Neural cell (in vitro differentiated cells): ENCODE measurements around the gene RAB28. TPM values are rescaled to one million over a fixed set of nuclear protein-coding genes. Genes with fewer than 3 reads are reported as not detected.

Experiments used
- H2AFZ ChIP-seq: fragments of 200-600, 300-800 bp; sonication (generic), shearing (Covaris generic); 2 replicates; pipeline ENCODE4 v1.6.0; 2014; ENCODE audit warnings: low read depth, mild to moderate bottlenecking, antibody characterized with exemption, low read length, moderate library complexity
- H3F3A ChIP-seq: fragments of 200-600 bp; shearing (Covaris generic); 2 replicates; pipeline ENCODE4 v1.6.1; 2016; ENCODE audit warnings: mild to moderate bottlenecking, moderate library complexity, mixed read lengths, antibody characterized with exemption, low read length; ENCODE audit not compliant: insufficient read depth, poor library complexity, severe bottlenecking
- H3K27ac ChIP-seq: fragments of 200-600, 300-800 bp; sonication (generic), shearing (Covaris generic); 2 replicates; pipeline ENCODE4 v1.5.1; 2014; ENCODE audit warnings: mild to moderate bottlenecking, low read length, moderate library complexity
- H3K27me3 ChIP-seq: fragments of 300-800, 200-600 bp; sonication (generic), shearing (Covaris generic); 2 replicates; pipeline ENCODE4 v1.6.0; 2014; ENCODE audit warnings: mild to moderate bottlenecking, low read depth, low read length, moderate library complexity; ENCODE audit not compliant: insufficient read depth
- H3K36me3 ChIP-seq: fragments of 300-800, 200-600 bp; sonication (generic), shearing (Covaris generic); 2 replicates; pipeline ENCODE4 v1.5.1; 2014; ENCODE audit warnings: mild to moderate bottlenecking, antibody characterized with exemption, low read length, moderate library complexity; ENCODE audit not compliant: insufficient read depth
- H3K4me2 ChIP-seq: fragments of 300-800, 200-600 bp; sonication (generic), shearing (Covaris generic); 2 replicates; pipeline ENCODE4 v1.6.0; 2014; ENCODE audit warnings: mild to moderate bottlenecking, low read length
- H3K4me3 ChIP-seq: fragments of 300-800, 200-600 bp; sonication (generic), shearing (Covaris generic); 2 replicates; pipeline ENCODE4 v1.5.1; 2014; ENCODE audit warnings: mild to moderate bottlenecking, low read length, moderate library complexity
- H3K79me2 ChIP-seq: fragments of 200-600 bp; shearing (Covaris generic); replicated peaks from 2 replicates; pipeline ENCODE4 v1.6.0; 2014; ENCODE audit warnings: mild to moderate bottlenecking, low read length, moderate library complexity; ENCODE audit not compliant: insufficient read depth
- H3K9ac ChIP-seq: fragments of 300-800, 200-600 bp; sonication (generic), shearing (Covaris generic); 2 replicates; pipeline ENCODE4 v1.6.1; 2016; ENCODE audit warnings: mild to moderate bottlenecking, low read length, mixed read lengths
- H3K9me2 ChIP-seq: fragments of 200-600 bp; shearing (Covaris generic); 2 replicates; pipeline ENCODE4 v1.6.1; 2016; ENCODE audit warnings: mild to moderate bottlenecking, low read length, mixed read lengths; ENCODE audit not compliant: insufficient read depth
- H3K9me3 ChIP-seq: fragments of 200-600, 300-800 bp; sonication (generic), shearing (Covaris generic); 2 replicates; pipeline ENCODE4 v1.6.1; 2016; ENCODE audit warnings: mild to moderate bottlenecking, mixed run types, low read length, moderate library complexity, mixed read lengths
- H4K20me1 ChIP-seq: fragments of 200-600 bp; shearing (Covaris generic); 2 replicates; pipeline ENCODE4 v1.6.1; 2016; ENCODE audit warnings: mild to moderate bottlenecking, mixed run types; ENCODE audit not compliant: insufficient read depth
- EP300 ChIP-seq: fragments of 450-650 bp; conservative IDR thresholded peaks from 2 replicates; pipeline ENCODE4 v1.6.1; 2014; ENCODE audit warnings: antibody characterized with exemption, mild to moderate bottlenecking, moderate library complexity; ENCODE audit not compliant: poor library complexity, severe bottlenecking
- EZH2 ChIP-seq: fragments of 200-600, 300-800 bp; shearing (Covaris generic), sonication (generic); IDR thresholded peaks from 2 replicates; pipeline ENCODE4 v1.6.1; 2014; ENCODE audit warnings: antibody characterized with exemption, low read length, borderline replicate concordance, mild to moderate bottlenecking; ENCODE audit not compliant: insufficient read depth, poor library complexity, severe bottlenecking
- MXI1 ChIP-seq: fragments of 450-650 bp; conservative IDR thresholded peaks from 2 replicates; pipeline ENCODE4 v1.6.1; 2014; ENCODE audit warnings: antibody characterized with exemption, mild to moderate bottlenecking; ENCODE audit not compliant: poor library complexity, severe bottlenecking
- POLR2AphosphoS5 ChIP-seq: IDR thresholded peaks from 2 replicates; pipeline ENCODE4 v1.6.1; 2012
- RAD21 ChIP-seq: fragments of 450-650 bp; conservative IDR thresholded peaks from 2 replicates; pipeline ENCODE4 v1.6.1; 2014; ENCODE audit warnings: antibody characterized with exemption, mild to moderate bottlenecking, moderate library complexity
- REST ChIP-seq: IDR thresholded peaks from 2 replicates; pipeline ENCODE4 v1.6.1; 2012; ENCODE audit warnings: borderline replicate concordance
- SMC3 ChIP-seq: fragments of 450-650 bp; conservative IDR thresholded peaks from 2 replicates; pipeline ENCODE4 v1.6.1; 2014; ENCODE audit warnings: antibody characterized with exemption, mild to moderate bottlenecking, moderate library complexity; ENCODE audit not compliant: poor library complexity
- TAF1 ChIP-seq: IDR thresholded peaks from 2 replicates; pipeline ENCODE4 v1.6.1; 2012; ENCODE audit warnings: low read depth
- polyA plus RNA-seq: library from polyadenylated mRNA; depleted of rRNA; stranded (reverse); fragments of >200 nt; gene quantifications from 2 replicates; pipeline ENCODE4 v1.2.3, GENCODE V29; 2014
- TF ChIP-seq, protein P1 (sequence below): fragments of 450-650 bp; IDR thresholded peaks from 2 replicates; pipeline ENCODE4 v1.5.1; 2014; ENCODE audit warnings: antibody characterized with exemption, mild to moderate bottlenecking, moderate library complexity; ENCODE audit not compliant: poor library complexity, severe bottlenecking

RAB28 gene
- polyA plus RNA-seq, 1 donor from 2014 or later, result 60.7 TPM

- no peak overlapping the region for H3K4me3 ChIP-seq
- no peaks in the 10 kb centered on the region for H3K79me2 ChIP-seq
- H3K9ac ChIP-seq, result no peak overlapping the region
- H3K36me3 ChIP-seq, result no peaks in the 10 kb centered on the region
- no peaks in the 10 kb centered on the region for H3K9me3 ChIP-seq
- no peaks in the 10 kb centered on the region for H3K27me3 ChIP-seq
- no peaks in the 10 kb centered on the region for H3F3A ChIP-seq
- H4K20me1 ChIP-seq, result no peaks in the 10 kb centered on the region
- H2AFZ ChIP-seq, result no peak overlapping the region
- H3K4me2 ChIP-seq, result no peak overlapping the region
- no peaks in the 10 kb centered on the region for H3K9me2 ChIP-seq
- H3K27ac ChIP-seq, result no peak overlapping the region
- TF ChIP-seq RAD21, result no peak
Measured at GRCh38 chr4:13403833-13404232, 80.3 kb downstream of the RAB28 start.

DNA sequence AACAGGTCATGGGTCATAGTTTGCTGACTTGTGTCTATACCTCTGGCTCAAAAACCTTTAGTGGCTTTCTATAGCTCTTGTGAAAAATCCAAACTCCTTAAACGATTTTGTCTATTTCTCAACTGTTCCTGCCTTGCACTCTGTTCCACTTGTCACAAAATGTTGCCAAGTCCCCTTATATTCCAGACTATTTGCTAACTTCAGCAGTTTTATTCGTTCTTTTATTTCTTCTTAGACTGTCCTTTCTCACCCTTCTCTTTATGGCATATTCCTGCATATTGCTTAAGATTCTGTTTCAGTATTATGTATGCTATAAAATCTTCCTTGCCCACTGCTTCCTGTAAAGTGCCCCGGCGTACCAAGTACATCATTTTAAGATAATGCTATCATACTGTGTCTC is 80.8 kb downstream of the RAB28 start:
- H3K4me3 ChIP-seq, result no peak overlapping the region
- no peaks in the 10 kb centered on the region for H3K79me2 ChIP-seq
- H3K27me3 ChIP-seq, result no peaks in the 10 kb centered on the region
- no peaks in the 10 kb centered on the region for H3K36me3 ChIP-seq
- no peaks in the 10 kb centered on the region for H3K9me2 ChIP-seq
- no peak overlapping the region for H3K9ac ChIP-seq
- no peak overlapping the region for H3K4me2 ChIP-seq
- H2AFZ ChIP-seq, result no peak overlapping the region
- H3K9me3 ChIP-seq, result no peaks in the 10 kb centered on the region
- no peaks in the 10 kb centered on the region for H3F3A ChIP-seq
- no peaks in the 10 kb centered on the region for H4K20me1 ChIP-seq
- TF ChIP-seq TAF1 (no peak), EP300 (no peak), EZH2 (no peak), MXI1 (no peak), REST (no peak), POLR2AphosphoS5 (no peak), RAD21 (no peak)
- TF ChIP-seq, protein P1, sequence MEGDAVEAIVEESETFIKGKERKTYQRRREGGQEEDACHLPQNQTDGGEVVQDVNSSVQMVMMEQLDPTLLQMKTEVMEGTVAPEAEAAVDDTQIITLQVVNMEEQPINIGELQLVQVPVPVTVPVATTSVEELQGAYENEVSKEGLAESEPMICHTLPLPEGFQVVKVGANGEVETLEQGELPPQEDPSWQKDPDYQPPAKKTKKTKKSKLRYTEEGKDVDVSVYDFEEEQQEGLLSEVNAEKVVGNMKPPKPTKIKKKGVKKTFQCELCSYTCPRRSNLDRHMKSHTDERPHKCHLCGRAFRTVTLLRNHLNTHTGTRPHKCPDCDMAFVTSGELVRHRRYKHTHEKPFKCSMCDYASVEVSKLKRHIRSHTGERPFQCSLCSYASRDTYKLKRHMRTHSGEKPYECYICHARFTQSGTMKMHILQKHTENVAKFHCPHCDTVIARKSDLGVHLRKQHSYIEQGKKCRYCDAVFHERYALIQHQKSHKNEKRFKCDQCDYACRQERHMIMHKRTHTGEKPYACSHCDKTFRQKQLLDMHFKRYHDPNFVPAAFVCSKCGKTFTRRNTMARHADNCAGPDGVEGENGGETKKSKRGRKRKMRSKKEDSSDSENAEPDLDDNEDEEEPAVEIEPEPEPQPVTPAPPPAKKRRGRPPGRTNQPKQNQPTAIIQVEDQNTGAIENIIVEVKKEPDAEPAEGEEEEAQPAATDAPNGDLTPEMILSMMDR, result no peak
- no peak overlapping the region for H3K27ac ChIP-seq

DNA sequence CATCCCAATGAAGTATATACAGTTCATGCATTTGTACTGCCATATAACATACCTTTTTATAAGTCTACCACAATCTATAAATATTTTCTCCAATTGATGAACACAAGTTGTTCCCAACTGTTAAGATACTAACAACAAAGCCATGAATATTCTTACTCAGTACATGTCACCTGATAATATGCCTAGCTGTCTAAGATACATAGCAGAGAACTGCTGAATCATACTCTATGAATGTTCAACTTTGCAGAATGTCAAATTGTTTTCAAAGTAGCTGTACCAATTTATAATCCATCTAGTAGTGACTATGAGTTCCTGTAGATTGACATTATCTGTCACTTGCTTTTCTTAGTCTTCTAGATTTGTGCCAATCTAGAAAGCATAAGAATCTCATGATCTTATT is 84.9 kb downstream of the RAB28 start:
- Histone ChIP-seq H3K36me3 (no peaks in the 10 kb centered on the region), H2AFZ (no peak overlapping the region), H3F3A (no peaks in the 10 kb centered on the region), H3K79me2 (no peaks in the 10 kb centered on the region), H3K4me2 (no peak overlapping the region), H3K4me3 (no peak overlapping the region), H3K9me3 (no peaks in the 10 kb centered on the region), H4K20me1 (no peaks in the 10 kb centered on the region), H3K9me2 (no peaks in the 10 kb centered on the region), H3K27ac (no peak overlapping the region), H3K9ac (no peak overlapping the region), H3K27me3 (no peaks in the 10 kb centered on the region)
- TF ChIP-seq, protein P1, result no peak
- TF ChIP-seq RAD21 (no peak), TAF1 (no peak), SMC3 (no peak), POLR2AphosphoS5 (peak; percentile 8), EP300 (peak; percentile 90), EZH2 (no peak), MXI1 (no peak)
